ENCODE measurements around the gene CHCHD6. TPM values are rescaled to one million over a fixed set of nuclear protein-coding genes. Genes with fewer than 3 reads are reported as not detected.

The CHCHD6 gene
- total and polyA plus RNA-seq, 2 of the 4 experiments (the other 2 are of a cell fraction) = 18.8 to 28.9 TPM

DNA sequence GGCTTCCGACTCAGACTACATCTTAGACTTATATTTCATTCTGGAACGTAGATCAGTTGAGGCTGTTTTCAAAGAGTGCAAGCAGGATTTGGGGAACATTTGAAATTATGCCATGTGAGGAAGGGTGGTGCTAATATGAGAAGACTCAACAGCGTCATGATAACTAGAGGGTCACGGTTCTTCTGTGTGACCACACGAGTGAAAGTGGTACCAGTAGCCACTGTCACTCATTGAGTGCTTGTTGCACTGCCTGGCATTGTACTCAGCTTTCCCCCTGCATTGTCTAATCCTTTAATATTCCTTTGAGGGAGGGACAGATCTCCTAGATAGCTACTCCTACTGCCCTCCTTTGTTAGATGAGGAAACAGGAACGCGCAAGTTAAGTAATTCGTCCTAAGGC lies 197.6 kb downstream of the CHCHD6 start:
- 100% methylated on average over 1 of the region's 8 CpGs; no CpG with 5 or more reads in 1 of the 2 experiments for WGBS, 2 experiments (ENCODE audit: extremely low coverage in 2 of 2, insufficient read length in 1 of 2)
- intact Hi-C loops (cut with micrococcal nuclease) = no loop called here
- Histone ChIP-seq H3K4ac (ENCODE audit: low read depth, low read length) (no peak overlapping the region), H3K4me1 (ENCODE audit: control insufficient read depth, insufficient read depth, low read length) (no peaks in the 10 kb centered on the region), H3K36me3 (ENCODE audit: control insufficient read depth, insufficient read depth, low read length) (no peaks in the 10 kb centered on the region), H3K27ac (ENCODE audit: insufficient read depth, low read length) (no peak overlapping the region), H3K9ac (ENCODE audit: low read depth, low read length) (no peak overlapping the region), H3K23ac (ENCODE audit: low read depth, low read length) (no peak overlapping the region), H4K20me1 (ENCODE audit: insufficient read depth, low read length) (no peaks in the 10 kb centered on the region), H3K9me3 (ENCODE audit: control insufficient read depth, insufficient read depth, low read length) (no peaks in the 10 kb centered on the region), H3K18ac (ENCODE audit: low read depth, low read length) (no peak overlapping the region), H2BK120ac (ENCODE audit: low read depth, low read length) (no peak overlapping the region), H3K4me3 (ENCODE audit: insufficient read depth, low read depth, low read length) (no peak overlapping the region), H3K4me2 (ENCODE audit: low read depth, low read length) (no peak overlapping the region), H3K56ac (ENCODE audit: extremely low read depth, insufficient read depth, low read length) (no peak overlapping the region), H2BK20ac (ENCODE audit: low read depth, low read length) (no peak overlapping the region), H4K91ac (ENCODE audit: insufficient read depth, low read depth, low read length) (no peak overlapping the region), H3K79me1 (ENCODE audit: low read depth in 1 of 2, low read length in 2 of 2) (no peaks in the 10 kb centered on the region), H2AFZ (replicated peaks; ENCODE audit: low read length, poor library complexity) (no peak overlapping the region), H2AK5ac (ENCODE audit: low read depth, low read length) (no peak overlapping the region), H4K8ac (ENCODE audit: low read depth in 2 of 2, low read length in 2 of 2) (no peak overlapping the region), H2BK5ac (ENCODE audit: low read depth, low read length, poor library complexity, severe bottlenecking) (no peak overlapping the region), H3K14ac (replicated peaks; ENCODE audit: low read depth, low read length) (no peak overlapping the region), H3K9me1 (ENCODE audit: insufficient read depth, low read length) (no peaks in the 10 kb centered on the region; the same call in 1 of the 2 replicates), H3K27me3 (ENCODE audit: control insufficient read depth, insufficient read depth, low read length) (no peaks in the 10 kb centered on the region), H2AK9ac (replicated peaks; ENCODE audit: low read depth, low read length, poor library complexity) (no peak overlapping the region), H2BK15ac (ENCODE audit: low read depth, low read length) (no peak overlapping the region), H4K5ac (ENCODE audit: low read depth, low read length) (no peak overlapping the region)
- dilution Hi-C loops (cut with HindIII; ENCODE audit: low sequenced_read_pairs, unreplicated experiment) = no loop called here
- no peak for ATAC-seq (ENCODE audit: low read depth)
- TF ChIP-seq CHD1 (IDR thresholded peaks at IDR 0.05; ENCODE audit: low read depth, low read length) (no peak), BHLHE40 (IDR thresholded peaks at IDR 0.05; ENCODE audit: low read depth, low read length) (no peak), RAD21 (IDR thresholded peaks at IDR 0.05; ENCODE audit: low read length) (no peak), MXI1 (IDR thresholded peaks at IDR 0.05; ENCODE audit: borderline replicate concordance, low read depth, low read length) (no peak), POLR2A (IDR thresholded peaks at IDR 0.05; ENCODE audit: low read depth, low read length) (no peak), NFE2L2 (IDR thresholded peaks at IDR 0.05; ENCODE audit: low read depth, low read length) (no peak), MAFK (IDR thresholded peaks at IDR 0.05; ENCODE audit: low read depth, low read length) (no peak), CEBPB (IDR thresholded peaks at IDR 0.05; ENCODE audit: low read depth, low read length) (no peak), SMC3 (IDR thresholded peaks at IDR 0.05; ENCODE audit: low read depth, low read length) (no peak), RCOR1 (IDR thresholded peaks at IDR 0.05; ENCODE audit: insufficient replicate concordance, low read length) (no peak), MAZ (IDR thresholded peaks at IDR 0.05; ENCODE audit: borderline replicate concordance, low read depth, low read length) (no peak), RFX5 (IDR thresholded peaks at IDR 0.05; ENCODE audit: low read depth, low read length) (no peak), FOS (IDR thresholded peaks at IDR 0.05; ENCODE audit: low read depth, low read length) (no peak)
- TF ChIP-seq, protein P1, sequence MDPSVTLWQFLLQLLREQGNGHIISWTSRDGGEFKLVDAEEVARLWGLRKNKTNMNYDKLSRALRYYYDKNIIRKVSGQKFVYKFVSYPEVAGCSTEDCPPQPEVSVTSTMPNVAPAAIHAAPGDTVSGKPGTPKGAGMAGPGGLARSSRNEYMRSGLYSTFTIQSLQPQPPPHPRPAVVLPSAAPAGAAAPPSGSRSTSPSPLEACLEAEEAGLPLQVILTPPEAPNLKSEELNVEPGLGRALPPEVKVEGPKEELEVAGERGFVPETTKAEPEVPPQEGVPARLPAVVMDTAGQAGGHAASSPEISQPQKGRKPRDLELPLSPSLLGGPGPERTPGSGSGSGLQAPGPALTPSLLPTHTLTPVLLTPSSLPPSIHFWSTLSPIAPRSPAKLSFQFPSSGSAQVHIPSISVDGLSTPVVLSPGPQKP (IDR thresholded peaks at IDR 0.05; ENCODE audit: borderline replicate concordance, low read depth, low read length) = no peak
- TF ChIP-seq, protein P2, sequence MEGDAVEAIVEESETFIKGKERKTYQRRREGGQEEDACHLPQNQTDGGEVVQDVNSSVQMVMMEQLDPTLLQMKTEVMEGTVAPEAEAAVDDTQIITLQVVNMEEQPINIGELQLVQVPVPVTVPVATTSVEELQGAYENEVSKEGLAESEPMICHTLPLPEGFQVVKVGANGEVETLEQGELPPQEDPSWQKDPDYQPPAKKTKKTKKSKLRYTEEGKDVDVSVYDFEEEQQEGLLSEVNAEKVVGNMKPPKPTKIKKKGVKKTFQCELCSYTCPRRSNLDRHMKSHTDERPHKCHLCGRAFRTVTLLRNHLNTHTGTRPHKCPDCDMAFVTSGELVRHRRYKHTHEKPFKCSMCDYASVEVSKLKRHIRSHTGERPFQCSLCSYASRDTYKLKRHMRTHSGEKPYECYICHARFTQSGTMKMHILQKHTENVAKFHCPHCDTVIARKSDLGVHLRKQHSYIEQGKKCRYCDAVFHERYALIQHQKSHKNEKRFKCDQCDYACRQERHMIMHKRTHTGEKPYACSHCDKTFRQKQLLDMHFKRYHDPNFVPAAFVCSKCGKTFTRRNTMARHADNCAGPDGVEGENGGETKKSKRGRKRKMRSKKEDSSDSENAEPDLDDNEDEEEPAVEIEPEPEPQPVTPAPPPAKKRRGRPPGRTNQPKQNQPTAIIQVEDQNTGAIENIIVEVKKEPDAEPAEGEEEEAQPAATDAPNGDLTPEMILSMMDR (conservative IDR thresholded peaks at IDR 0.05; ENCODE audit: low read depth, low read length) = no peak
- TF ChIP-seq, protein P3, sequence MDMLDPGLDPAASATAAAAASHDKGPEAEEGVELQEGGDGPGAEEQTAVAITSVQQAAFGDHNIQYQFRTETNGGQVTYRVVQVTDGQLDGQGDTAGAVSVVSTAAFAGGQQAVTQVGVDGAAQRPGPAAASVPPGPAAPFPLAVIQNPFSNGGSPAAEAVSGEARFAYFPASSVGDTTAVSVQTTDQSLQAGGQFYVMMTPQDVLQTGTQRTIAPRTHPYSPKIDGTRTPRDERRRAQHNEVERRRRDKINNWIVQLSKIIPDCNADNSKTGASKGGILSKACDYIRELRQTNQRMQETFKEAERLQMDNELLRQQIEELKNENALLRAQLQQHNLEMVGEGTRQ (IDR thresholded peaks at IDR 0.05; ENCODE audit: low read depth, low read length) = no peak
- ChIA-PET POLR2A (ENCODE audit: unreplicated experiment) (no interaction called here), CTCF (no interaction called here)
- DNase-seq = no peak
- in situ Hi-C loops (cut with MboI; ENCODE audit: low sequenced_read_pairs) = no loop called here
- no TSS peak for BruUV-seq (replicated peaks)

Measured in IMR-90 (cell line).